PFSK-1 (cell line): ENCODE results near the gene DRG2.

Experiments used
- FOXP2 ChIP-seq: optimal IDR thresholded peaks from 2 replicates; pipeline ENCODE3; 2011; ENCODE audit warnings: borderline replicate concordance, control low read depth, inconsistent platforms; ENCODE audit not compliant: insufficient read depth; ENCODE audit errors: extremely low read length, extremely low read depth
- POLR2AphosphoS5 ChIP-seq: IDR thresholded peaks from 2 replicates; pipeline ENCODE4 v1.6.1; 2012; ENCODE audit warnings: low read depth, mild to moderate bottlenecking, control low read depth, low read length, moderate library complexity
- REST ChIP-seq, 2 experiments: IDR thresholded peaks; 2 replicates each; pipeline versions ENCODE4 v1.6.1 to v1.8.0; 2011 to 2012; ENCODE audit warnings: low read depth in 2 of 2, low read length in 2 of 2, control low read depth in 1 of 2, inconsistent platforms in 1 of 2, mild to moderate bottlenecking in 1 of 2, moderate library complexity in 1 of 2; ENCODE audit not compliant: insufficient read depth in 1 of 2
- SIN3A ChIP-seq: IDR thresholded peaks from 2 replicates; pipeline ENCODE4 v1.6.1; 2012; ENCODE audit warnings: mild to moderate bottlenecking, low read length, moderate library complexity, borderline replicate concordance; ENCODE audit not compliant: insufficient read depth
- TAF1 ChIP-seq: IDR thresholded peaks from 2 replicates; pipeline ENCODE4 v1.6.1; 2012; ENCODE audit warnings: low read length, control low read depth, borderline replicate concordance; ENCODE audit not compliant: insufficient read depth

DRG2 gene

GRCh38 chr17:18146980-18147379, 59.2 kb downstream of the DRG2 start:
- TF ChIP-seq SIN3A (no peak), POLR2AphosphoS5 (no peak), TAF1 (no peak), FOXP2 (no peak), REST (IDR thresholded peaks at IDR 0.05; ENCODE audit: insufficient read depth in 1 of 2, low read depth in 2 of 2, low read length in 2 of 2) (no peak)

GRCh38 chr17:18148586-18148985, 60.8 kb downstream of the DRG2 start:
- TF ChIP-seq POLR2AphosphoS5 (no peak), TAF1 (no peak), FOXP2 (no peak), SIN3A (no peak), REST (IDR thresholded peaks at IDR 0.05; ENCODE audit: insufficient read depth in 1 of 2, low read depth in 2 of 2, low read length in 2 of 2) (no peak)

- TF ChIP-seq REST (IDR thresholded peaks at IDR 0.05; ENCODE audit: insufficient read depth in 1 of 2, low read depth in 2 of 2, low read length in 2 of 2) (no peak), SIN3A (no peak)
Measured at GRCh38 chr17:18151290-18151689, 63.5 kb downstream of the DRG2 start.

GRCh38 chr17:18155179-18155578, 67.4 kb downstream of the DRG2 start:
- no peak for TF ChIP-seq POLR2AphosphoS5
- no peak for TF ChIP-seq TAF1
- TF ChIP-seq SIN3A: no peak
- no peak for TF ChIP-seq REST (IDR thresholded peaks at IDR 0.05; ENCODE audit: insufficient read depth in 1 of 2, low read depth in 2 of 2, low read length in 2 of 2)
- TF ChIP-seq FOXP2: no peak

GRCh38 chr17:18156171-18156975, 68.6 kb downstream of the DRG2 start:
- TF ChIP-seq POLR2AphosphoS5 (no peak), FOXP2 (no peak), TAF1 (no peak), SIN3A (no peak), REST (IDR thresholded peaks at IDR 0.05; ENCODE audit: insufficient read depth in 1 of 2, low read depth in 2 of 2, low read length in 2 of 2) (no peak)
